H1 (cell line): ENCODE data around the gene RNF135. TPM values are rescaled to one million over a fixed set of nuclear protein-coding genes. Genes with fewer than 3 reads are reported as not detected.

Experiments
- BCL11A ChIP-seq, 2 experiments: IDR thresholded peaks; one replicate each; pipeline ENCODE4 v1.6.1; 2011; ENCODE audit warnings: low read depth in 2 of 2, low read length in 2 of 2, mild to moderate bottlenecking in 2 of 2
- BRCA1 ChIP-seq: IDR thresholded peaks from 2 replicates; pipeline ENCODE4 v1.6.1; 2012; ENCODE audit warnings: low read depth, low read length, improper control_type of control experiment
- CHD1 ChIP-seq: IDR thresholded peaks from 2 replicates; pipeline ENCODE4 v1.6.1; 2012; ENCODE audit warnings: low read depth, low read length, improper control_type of control experiment
- CHD7 ChIP-seq: fragments of 300-600 bp; sonication (generic); IDR thresholded peaks from 2 replicates; pipeline ENCODE4 v1.7.1; 2012; ENCODE audit warnings: low read length, moderate library complexity, mild to moderate bottlenecking, inconsistent platforms; ENCODE audit not compliant: insufficient replicate concordance
- CREB1 ChIP-seq: IDR thresholded peaks from 2 replicates; pipeline ENCODE4 v1.6.1; 2012; ENCODE audit warnings: inconsistent platforms
- EP300 ChIP-seq, 2 experiments: IDR thresholded peaks; 1 replicate in 1 of 2; 2 replicates in 1 of 2; pipeline ENCODE4 v1.6.1; 2011 to 2012; ENCODE audit warnings: low read depth in 2 of 2, low read length in 2 of 2, mild to moderate bottlenecking in 2 of 2, borderline replicate concordance in 1 of 2, inconsistent platforms in 1 of 2, moderate library complexity in 1 of 2
- POU5F1 ChIP-seq: IDR thresholded peaks from 2 replicates; pipeline ENCODE4 v1.6.1; 2011; ENCODE audit warnings: low read depth, mild to moderate bottlenecking, low read length, moderate library complexity
- SIN3A ChIP-seq, 2 experiments: IDR thresholded peaks in 1 of 2; conservative IDR thresholded peaks in 1 of 2; 2 replicates each; pipeline ENCODE4 v1.6.1; 2011 to 2012; ENCODE audit warnings: low read length in 2 of 2, improper control_type of control experiment in 1 of 2, low read depth in 1 of 2, mild to moderate bottlenecking in 1 of 2
- YY1 ChIP-seq: IDR thresholded peaks from 2 replicates; pipeline ENCODE4 v1.6.1; 2011; ENCODE audit warnings: low read depth, mild to moderate bottlenecking, low read length
- polyA plus RNA-seq, 7 experiments: library from polyadenylated mRNA; depleted of rRNA in 3 of 7; stranded (reverse) in 5 of 7; unstranded in 2 of 7; fragments of >200 nt in 5 of 7; fragments of 200-250 nt in 2 of 7; gene quantifications; 1 replicate in 5 of 7; 2 replicates in 1 of 7; 4 replicates in 1 of 7; pipeline versions ENCODE4 v1.2.1 to v1.2.3, GENCODE V29; 2011 to 2013; ENCODE audit warnings: missing spikeins in 2 of 7, mixed read lengths in 2 of 7
- total RNA-seq: library from RNA; stranded (reverse); fragmentation: NEBNext Ultra II Directional; extraction: Animal tissue kit (Norgen Biotek cat#: 25700); gene quantifications from 2 replicates; pipeline ENCODE4 v1.2.1, GENCODE V29; 2021

RNF135 gene
- total and polyA plus RNA-seq, 2 of the 8 experiments (the other 6 are each of a cell fraction or from before 2014, with no cell fraction given), result 8.8 to 9.0 TPM

- TF ChIP-seq CHD7, result no peak
- TF ChIP-seq EP300 (IDR thresholded peaks at IDR 0.05; ENCODE audit: borderline replicate concordance in 1 of 2, low read depth in 2 of 2, low read length in 2 of 2), result no peak
- TF ChIP-seq SIN3A (conservative IDR thresholded peaks at IDR 0.05 in 1 of 2, IDR thresholded peaks at IDR 0.05 in 1 of 2; ENCODE audit: low read depth in 1 of 2, low read length in 2 of 2), result no peak
- no peak for TF ChIP-seq POU5F1
- TF ChIP-seq BRCA1, result no peak
- TF ChIP-seq YY1, result no peak
- TF ChIP-seq BCL11A (IDR thresholded peaks at IDR 0.05; ENCODE audit: low read depth in 2 of 2, low read length in 2 of 2), result no peak
- TF ChIP-seq CHD1, result no peak
- no peak for TF ChIP-seq CREB1
Measured at GRCh38 chr17:30950189-30950588, 20.6 kb upstream of the RNF135 start (continued).
